ENCODE data around the gene MYO19. TPM values are rescaled to one million over a fixed set of nuclear protein-coding genes. Genes with fewer than 3 reads are reported as not detected.
"Not testable (repeated sequence)": the region's sequence is repeated elsewhere in the genome, so short reads cannot be mapped to it uniquely, and the experiment has no call there.

The MYO19 gene
- total RNA-seq, 2 experiments from 2014 or later: 109 to 154 TPM

- Histone ChIP-seq H3K27ac (ENCODE audit: low read depth, low read length, poor library complexity, severe bottlenecking) (peak overlapping the region; percentile 71), H3K36me3 (ENCODE audit: insufficient read depth, low read length) (peaks cover 16% of the 10 kb centered on the region), H3K4me2 (ENCODE audit: low read length) (peak overlapping the region; percentile 94), H3K79me2 (ENCODE audit: insufficient read depth, low read depth, low read length) (peaks cover 33% of the 10 kb centered on the region; the same call in 1 of the 2 replicates), H3K9me2 (ENCODE audit: insufficient read depth, low read length) (no peaks in the 10 kb centered on the region), H3K4me1 (ENCODE audit: insufficient read depth, low read length, poor library complexity, severe bottlenecking) (peaks cover 17% of the 10 kb centered on the region), H3K4me3 (ENCODE audit: low read depth, low read length, poor library complexity, severe bottlenecking) (peak overlapping the region; percentile 94), H3K9me3 (ENCODE audit: low read length) (peaks cover under 1% of the 10 kb centered on the region; the same call in 1 of the 2 replicates), H2AFZ (ENCODE audit: low read length) (peak overlapping the region; percentile 95), H4K20me1 (ENCODE audit: insufficient read depth, low read length) (no peaks in the 10 kb centered on the region)
- CTCF ChIA-PET (ENCODE audit: unreplicated experiment): no interaction called here
- POLR2A ChIA-PET: interaction anchor here (1.0 to 1.5 kb wide), 2 partner anchors 10 to 14 kb away, joined by 4 to 5 read pairs; no protein-coding TSS in a partner anchor
- no TSS peak for BruUV-seq (replicated peaks)
- TF ChIP-seq EZH2phosphoT487 (IDR thresholded peaks at IDR 0.05; ENCODE audit: borderline replicate concordance, low read depth, low read length) (no peak), CTCF (conservative IDR thresholded peaks at IDR 0.05; ENCODE audit: low read length) (no peak)
- intact Hi-C loops (cut with micrococcal nuclease; ENCODE audit: unreplicated experiment): loop anchor here (5.0 kb wide), 1 partner anchor 47 kb away; the partner anchor contains the start of genes MYO19 and PIGW
- no peak for DNase-seq (ENCODE audit: low spot score)
Measured at GRCh38 chr17:36485027-36485426, 49.6 kb downstream of the MYO19 start.

GRCh38 chr17:36484021-36484420, 50.6 kb downstream of the MYO19 start:
- peaks cover 23% of the 10 kb centered on the region; the same call in 1 of the 2 replicates for H3K79me2 ChIP-seq (ENCODE audit: insufficient read depth, low read depth, low read length)
- CTCF ChIA-PET (ENCODE audit: unreplicated experiment); H3K27ac ChIP-seq (ENCODE audit: low read depth, low read length, poor library complexity, severe bottlenecking); H3K9me3 ChIP-seq (ENCODE audit: low read length); H3K4me3 ChIP-seq (ENCODE audit: low read depth, low read length, poor library complexity, severe bottlenecking); DNase-seq (ENCODE audit: low spot score); intact Hi-C loops (cut with micrococcal nuclease; ENCODE audit: unreplicated experiment); H3K36me3 ChIP-seq (ENCODE audit: insufficient read depth, low read length); POLR2A ChIA-PET; H3K9me2 ChIP-seq (ENCODE audit: insufficient read depth, low read length); BruUV-seq (replicated peaks); H2AFZ ChIP-seq (ENCODE audit: low read length); H4K20me1 ChIP-seq (ENCODE audit: insufficient read depth, low read length); H3K4me2 ChIP-seq (ENCODE audit: low read length): not testable (repeated sequence)
- H3K4me1 ChIP-seq (ENCODE audit: insufficient read depth, low read length, poor library complexity, severe bottlenecking): peaks cover 17% of the 10 kb centered on the region

GRCh38 chr17:36482611-36483504, 51.8 kb downstream of the MYO19 start:
- peak; percentile 29 for DNase-seq (ENCODE audit: low spot score)
- no peak overlapping the region for H2AFZ ChIP-seq (ENCODE audit: low read length)
- H3K4me2 ChIP-seq (ENCODE audit: low read length): no peak overlapping the region
- no peak overlapping the region for H3K27ac ChIP-seq (ENCODE audit: low read depth, low read length, poor library complexity, severe bottlenecking)
- intact Hi-C loops (cut with micrococcal nuclease; ENCODE audit: unreplicated experiment): no loop called here
- peaks cover 17% of the 10 kb centered on the region for H3K4me1 ChIP-seq (ENCODE audit: insufficient read depth, low read length, poor library complexity, severe bottlenecking)
- TF ChIP-seq EZH2phosphoT487 (IDR thresholded peaks at IDR 0.05; ENCODE audit: borderline replicate concordance, low read depth, low read length) (no peak), CTCF (conservative IDR thresholded peaks at IDR 0.05; ENCODE audit: low read length) (peak; percentile 70)
- BruUV-seq (replicated peaks): no TSS peak
- no peaks in the 10 kb centered on the region for H3K36me3 ChIP-seq (ENCODE audit: insufficient read depth, low read length)
- peaks cover 12% of the 10 kb centered on the region; the same call in 1 of the 2 replicates for H3K79me2 ChIP-seq (ENCODE audit: insufficient read depth, low read depth, low read length)
- no peaks in the 10 kb centered on the region for H4K20me1 ChIP-seq (ENCODE audit: insufficient read depth, low read length)
- ChIA-PET CTCF (ENCODE audit: unreplicated experiment) (no interaction called here), POLR2A (no interaction called here)
- no peak overlapping the region for H3K4me3 ChIP-seq (ENCODE audit: low read depth, low read length, poor library complexity, severe bottlenecking)
- no peaks in the 10 kb centered on the region for H3K9me3 ChIP-seq (ENCODE audit: low read length)
- H3K9me2 ChIP-seq (ENCODE audit: insufficient read depth, low read length): no peaks in the 10 kb centered on the region

Data from OCI-LY7 (cell line).